HepG2 (cell line): ENCODE measurements around the gene ACTR1A. TPM values are rescaled to one million over a fixed set of nuclear protein-coding genes. Genes with fewer than 3 reads are reported as not detected.

ENCODE experiments used
- BRCA1 ChIP-seq: sonication (generic); formaldehyde crosslinking; IDR thresholded peaks from 2 replicates; pipeline ENCODE4 v1.4.0; 2020; ENCODE audit warnings: missing genetic modification reagents
- GABPA ChIP-seq, 2 experiments: IDR thresholded peaks; 2 replicates each; pipeline ENCODE4 v1.6.1; 2011 to 2016; ENCODE audit warnings: low read depth in 2 of 2, low read length in 1 of 2, missing biosample characterization in 1 of 2, missing genetic modification characterization in 1 of 2
- GATAD1 ChIP-seq: IDR thresholded peaks from 2 replicates; pipeline ENCODE4 v1.6.1; 2016; ENCODE audit warnings: missing genetic modification reagents, missing compliant biosample characterization
- HOXA5 ChIP-seq: sonication (generic); formaldehyde crosslinking; IDR thresholded peaks from 2 replicates; pipeline ENCODE4 v1.4.0; 2020; ENCODE audit warnings: missing genetic modification reagents
- MTA3 ChIP-seq: sonication (generic); formaldehyde crosslinking; IDR thresholded peaks from 2 replicates; pipeline ENCODE4 v1.4.0; 2020; ENCODE audit warnings: missing genetic modification reagents
- MXI1 ChIP-seq: IDR thresholded peaks from 3 replicates; pipeline ENCODE4 v1.6.1; 2012; ENCODE audit warnings: low read depth, low read length, inconsistent platforms, borderline replicate concordance
- MYPOP ChIP-seq: sonication (generic); formaldehyde crosslinking; IDR thresholded peaks from 2 replicates; pipeline ENCODE4 v1.8.1; 2023; ENCODE audit warnings: mild to moderate bottlenecking, moderate library complexity, missing genetic modification reagents
- RAD21 ChIP-seq: fragments of 450-650 bp; formaldehyde crosslinking; IDR thresholded peaks from 2 replicates; pipeline ENCODE4 v1.5.0; 2020; ENCODE audit warnings: mild to moderate bottlenecking
- SP5 ChIP-seq: IDR thresholded peaks from 2 replicates; pipeline ENCODE4 v1.6.1; 2016; ENCODE audit warnings: low read depth, borderline replicate concordance
- SRF ChIP-seq: IDR thresholded peaks from 2 replicates; pipeline ENCODE4 v1.6.1; 2011; ENCODE audit warnings: mild to moderate bottlenecking, low read depth, low read length, moderate library complexity
- TGIF2 ChIP-seq: IDR thresholded peaks from 2 replicates; pipeline ENCODE4 v1.6.1; 2016; ENCODE audit warnings: control low read depth, missing compliant biosample characterization
- TP53 ChIP-seq: sonication (generic); formaldehyde crosslinking; conservative IDR thresholded peaks from 2 replicates; pipeline ENCODE4 v1.4.0; 2020; ENCODE audit warnings: missing genetic modification reagents
- TSC22D2 ChIP-seq: sonication (generic); formaldehyde crosslinking; IDR thresholded peaks from 2 replicates; pipeline ENCODE4 v1.5.1; 2020; ENCODE audit warnings: missing genetic modification reagents, mild to moderate bottlenecking, borderline replicate concordance
- ZFP91 ChIP-seq: sonication (generic); formaldehyde crosslinking; IDR thresholded peaks from 2 replicates; pipeline ENCODE4 v1.9.0; 2022; ENCODE audit warnings: missing genetic modification reagents, mild to moderate bottlenecking, borderline replicate concordance
- ZNF570 ChIP-seq: sonication (generic); formaldehyde crosslinking; IDR thresholded peaks from 2 replicates; pipeline ENCODE4 v1.4.0; 2020; ENCODE audit warnings: mild to moderate bottlenecking, missing genetic modification reagents, borderline replicate concordance
- ZNF672 ChIP-seq: sonication (generic); formaldehyde crosslinking; IDR thresholded peaks from 2 replicates; pipeline ENCODE4 v1.8.1; 2022; ENCODE audit warnings: missing genetic modification reagents
- ZNF773 ChIP-seq: sonication (generic); formaldehyde crosslinking; IDR thresholded peaks from 2 replicates; pipeline ENCODE4 v1.4.0; 2020; ENCODE audit warnings: missing genetic modification reagents, borderline replicate concordance
- ZNF776 ChIP-seq: sonication (generic); formaldehyde crosslinking; IDR thresholded peaks from 2 replicates; pipeline ENCODE4 v1.4.0; 2020; ENCODE audit warnings: mild to moderate bottlenecking, missing genetic modification reagents
- polyA plus RNA-seq, 8 experiments: library from polyadenylated mRNA; depleted of rRNA in 3 of 8; stranded (reverse) in 7 of 8; unstranded in 1 of 8; fragments of >200 nt; fragmentation: Illumina TruSeq in 4 of 8; extraction: Trizol in 4 of 8; gene quantifications; 2 replicates each; pipeline versions ENCODE4 v1.2.1 to v1.2.3, GENCODE V29; 2011 to 2016; ENCODE audit warnings: low read depth in 4 of 8, missing spikeins in 1 of 8, mixed read lengths in 1 of 8; ENCODE audit not compliant: insufficient read depth in 1 of 8
- total RNA-seq, 5 experiments: library from RNA; depleted of rRNA; stranded (reverse); fragments of >200 nt; fragmentation: Illumina TruSeq; extraction: Trizol; gene quantifications; 2 replicates each; pipeline ENCODE4 v1.2.3, GENCODE V29; 2016; ENCODE audit warnings: low read depth in 1 of 5
- TF ChIP-seq, protein P1 (sequence below): sonication (generic); formaldehyde crosslinking; IDR thresholded peaks from 2 replicates; pipeline ENCODE4 v1.8.1; 2023; ENCODE audit warnings: missing genetic modification reagents, inconsistent platforms, borderline replicate concordance
- TF ChIP-seq, protein P2 (sequence below), 2 experiments: sonication (generic) in 1 of 2; formaldehyde crosslinking in 1 of 2; IDR thresholded peaks; 2 replicates each; pipeline versions ENCODE4 v1.4.0 to v1.6.1; 2018 to 2020; ENCODE audit warnings: missing genetic modification reagents in 2 of 2, borderline replicate concordance in 1 of 2, low read depth in 1 of 2, mild to moderate bottlenecking in 1 of 2, missing biosample characterization in 1 of 2
- TF ChIP-seq, protein P3 (sequence below): sonication (generic); formaldehyde crosslinking; IDR thresholded peaks from 2 replicates; pipeline ENCODE4 v1.5.1; 2020; ENCODE audit warnings: mild to moderate bottlenecking, missing genetic modification reagents, borderline replicate concordance

The ACTR1A gene
- total and polyA plus RNA-seq, 2 of the 13 experiments (the other 11 are each of a cell fraction or from before 2014, with no cell fraction given) = 59.6 to 62.8 TPM

- peak; percentile 89 for TF ChIP-seq MYPOP (CRISPR knock-in tag)
- TF ChIP-seq GABPA (IDR thresholded peaks at IDR 0.05; ENCODE audit: low read depth, low read length) = no peak
- TF ChIP-seq GABPA (CRISPR knock-in tag; IDR thresholded peaks at IDR 0.05; ENCODE audit: low read depth) = peak; percentile 49
- TF ChIP-seq ZNF570 = no peak
- 0 out of 2 replicates have a peak, but pooled peaks have one; percentile 31 for TF ChIP-seq TSC22D2
- TF ChIP-seq, protein P1, sequence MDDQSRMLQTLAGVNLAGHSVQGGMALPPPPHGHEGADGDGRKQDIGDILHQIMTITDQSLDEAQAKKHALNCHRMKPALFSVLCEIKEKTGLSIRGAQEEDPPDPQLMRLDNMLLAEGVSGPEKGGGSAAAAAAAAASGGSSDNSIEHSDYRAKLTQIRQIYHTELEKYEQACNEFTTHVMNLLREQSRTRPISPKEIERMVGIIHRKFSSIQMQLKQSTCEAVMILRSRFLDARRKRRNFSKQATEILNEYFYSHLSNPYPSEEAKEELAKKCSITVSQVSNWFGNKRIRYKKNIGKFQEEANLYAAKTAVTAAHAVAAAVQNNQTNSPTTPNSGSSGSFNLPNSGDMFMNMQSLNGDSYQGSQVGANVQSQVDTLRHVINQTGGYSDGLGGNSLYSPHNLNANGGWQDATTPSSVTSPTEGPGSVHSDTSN (CRISPR knock-in tag) = peak; percentile 78; the same call in 1 of the 2 replicates
- no peak for TF ChIP-seq TP53 (CRISPR knock-in tag)
- peak; percentile 56; the same call in 1 of the 3 replicates for TF ChIP-seq MXI1
- TF ChIP-seq ZNF672 (CRISPR knock-in tag) = no peak
- TF ChIP-seq HOXA5 (CRISPR knock-in tag) = 0 out of 2 replicates have a peak, but pooled peaks have one; percentile 49
- TF ChIP-seq BRCA1 (CRISPR knock-in tag) = 0 out of 2 replicates have a peak, but pooled peaks have one; percentile 21
- TF ChIP-seq MTA3 = no peak
- TF ChIP-seq SP5 (CRISPR knock-in tag) = peak; percentile 51; the same call in 1 of the 2 replicates
- TF ChIP-seq SRF = no peak
- 0 out of 2 replicates have a peak, but pooled peaks have one; percentile 11 for TF ChIP-seq GATAD1
- peak; percentile 69 for TF ChIP-seq RAD21 (CRISPR knock-in tag)
- TF ChIP-seq, protein P2, sequence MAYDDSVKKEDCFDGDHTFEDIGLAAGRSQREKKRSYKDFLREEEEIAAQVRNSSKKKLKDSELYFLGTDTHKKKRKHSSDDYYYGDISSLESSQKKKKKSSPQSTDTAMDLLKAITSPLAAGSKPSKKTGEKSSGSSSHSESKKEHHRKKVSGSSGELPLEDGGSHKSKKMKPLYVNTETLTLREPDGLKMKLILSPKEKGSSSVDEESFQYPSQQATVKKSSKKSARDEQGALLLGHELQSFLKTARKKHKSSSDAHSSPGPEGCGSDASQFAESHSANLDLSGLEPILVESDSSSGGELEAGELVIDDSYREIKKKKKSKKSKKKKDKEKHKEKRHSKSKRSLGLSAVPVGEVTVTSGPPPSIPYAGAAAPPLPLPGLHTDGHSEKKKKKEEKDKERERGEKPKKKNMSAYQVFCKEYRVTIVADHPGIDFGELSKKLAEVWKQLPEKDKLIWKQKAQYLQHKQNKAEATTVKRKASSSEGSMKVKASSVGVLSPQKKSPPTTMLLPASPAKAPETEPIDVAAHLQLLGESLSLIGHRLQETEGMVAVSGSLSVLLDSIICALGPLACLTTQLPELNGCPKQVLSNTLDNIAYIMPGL (CRISPR knock-in tag; IDR thresholded peaks at IDR 0.05; ENCODE audit: borderline replicate concordance in 1 of 2, low read depth in 1 of 2) = 0 out of 4 replicates have a peak, but pooled peaks of 1 of the 2 experiments have one; percentile 9
- TF ChIP-seq TGIF2 (CRISPR knock-in tag) = peak; percentile 78
- TF ChIP-seq ZFP91 (CRISPR knock-in tag) = peak; percentile 30; the same call in 1 of the 2 replicates
- no peak for TF ChIP-seq ZNF776
- peak; percentile 88; the same call in 1 of the 2 replicates for TF ChIP-seq ZNF773 (CRISPR knock-in tag)
- TF ChIP-seq, protein P3, sequence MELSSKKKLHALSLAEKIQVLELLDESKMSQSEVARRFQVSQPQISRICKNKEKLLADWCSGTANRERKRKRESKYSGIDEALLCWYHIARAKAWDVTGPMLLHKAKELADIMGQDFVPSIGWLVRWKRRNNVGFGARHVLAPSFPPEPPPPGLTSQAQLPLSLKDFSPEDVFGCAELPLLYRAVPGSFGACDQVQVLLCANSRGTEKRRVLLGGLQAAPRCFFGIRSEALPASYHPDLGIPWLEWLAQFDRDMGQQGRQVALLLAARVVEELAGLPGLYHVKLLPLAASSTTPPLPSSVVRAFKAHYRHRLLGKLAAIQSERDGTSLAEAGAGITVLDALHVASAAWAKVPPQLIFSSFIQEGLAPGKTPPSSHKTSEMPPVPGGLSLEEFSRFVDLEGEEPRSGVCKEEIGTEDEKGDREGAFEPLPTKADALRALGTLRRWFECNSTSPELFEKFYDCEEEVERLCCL (CRISPR knock-in tag) = 0 out of 2 replicates have a peak, but pooled peaks have one; percentile 31
Measured at GRCh38 chr10:102503264-102504178, 1.0 kb upstream of the ACTR1A start, which contains the start of gene SUFU (continued).
